ENCODE data around the gene CHID1. TPM values are rescaled to one million over a fixed set of nuclear protein-coding genes. Genes with fewer than 3 reads are reported as not detected.

Gene CHID1
- total RNA-seq, 4 donors from 2014 or later: 75.0 to 144 (median 93.8) TPM

DNA sequence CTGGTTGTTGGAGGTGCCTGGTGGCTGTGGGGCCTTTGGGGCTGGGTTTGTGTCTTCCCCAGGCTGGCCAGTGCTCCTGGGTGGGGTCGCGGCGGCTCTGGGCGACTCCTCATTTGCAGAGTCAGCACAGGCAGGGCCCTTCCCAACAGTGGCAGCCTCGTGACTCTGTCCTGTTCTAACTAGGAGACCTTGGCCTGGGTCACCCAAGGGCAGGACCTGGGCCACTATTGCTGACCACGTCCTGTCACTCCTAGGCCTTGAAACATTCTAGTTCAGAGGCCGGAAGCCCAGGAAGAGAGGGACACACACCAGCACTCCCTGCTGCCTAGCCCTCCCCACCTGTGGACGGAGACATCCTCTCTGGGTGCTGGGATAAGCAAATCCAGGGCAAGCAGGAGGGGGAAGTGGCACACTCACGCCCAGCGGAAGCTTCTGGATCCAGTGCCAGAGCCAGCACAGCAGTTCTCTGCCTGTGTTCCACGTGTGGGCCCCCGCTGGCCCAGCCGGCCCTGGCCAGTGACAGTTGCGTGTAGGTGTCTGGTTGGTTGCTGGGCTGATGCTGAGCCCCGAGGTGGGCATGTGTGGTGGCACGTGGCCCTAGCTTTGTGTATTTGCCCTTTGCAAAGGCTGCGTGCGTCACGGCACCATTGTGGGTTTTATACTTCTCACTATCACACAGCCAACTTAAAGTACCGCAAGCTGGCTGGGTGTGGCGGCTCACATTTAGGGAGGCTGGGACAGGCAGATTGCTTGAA is 4.3 kb upstream of the CHID1 start:
- WGBS, 2 donors: 73 to 82% methylated on average over 14 to 16 of the region's 21 CpGs
- no peaks in the 10 kb centered on the region for H3K27me3 ChIP-seq
- H3K36me3 ChIP-seq: no peaks in the 10 kb centered on the region
- H3K4me1 ChIP-seq: peaks cover 8 to 13% of the 10 kb centered on the region in 2 donors
- peak overlapping the region in 1 of 3 donors; percentile 38 for H3K27ac ChIP-seq
- no peaks in the 10 kb centered on the region for H3K9me3 ChIP-seq
- intact Hi-C loops (cut with DNase I): loop anchor here (10.0 kb wide), 1 partner anchor 90 kb away; the partner anchor contains the start of gene CRACR2B
- peak; percentile 35 to 40 for DNase-seq
- no peak overlapping the region for H3K4me3 ChIP-seq (replicated peaks in 1 of 3)
- no peak for TF ChIP-seq POLR2A (IDR thresholded peaks at IDR 0.05)
- TF ChIP-seq, protein P1, sequence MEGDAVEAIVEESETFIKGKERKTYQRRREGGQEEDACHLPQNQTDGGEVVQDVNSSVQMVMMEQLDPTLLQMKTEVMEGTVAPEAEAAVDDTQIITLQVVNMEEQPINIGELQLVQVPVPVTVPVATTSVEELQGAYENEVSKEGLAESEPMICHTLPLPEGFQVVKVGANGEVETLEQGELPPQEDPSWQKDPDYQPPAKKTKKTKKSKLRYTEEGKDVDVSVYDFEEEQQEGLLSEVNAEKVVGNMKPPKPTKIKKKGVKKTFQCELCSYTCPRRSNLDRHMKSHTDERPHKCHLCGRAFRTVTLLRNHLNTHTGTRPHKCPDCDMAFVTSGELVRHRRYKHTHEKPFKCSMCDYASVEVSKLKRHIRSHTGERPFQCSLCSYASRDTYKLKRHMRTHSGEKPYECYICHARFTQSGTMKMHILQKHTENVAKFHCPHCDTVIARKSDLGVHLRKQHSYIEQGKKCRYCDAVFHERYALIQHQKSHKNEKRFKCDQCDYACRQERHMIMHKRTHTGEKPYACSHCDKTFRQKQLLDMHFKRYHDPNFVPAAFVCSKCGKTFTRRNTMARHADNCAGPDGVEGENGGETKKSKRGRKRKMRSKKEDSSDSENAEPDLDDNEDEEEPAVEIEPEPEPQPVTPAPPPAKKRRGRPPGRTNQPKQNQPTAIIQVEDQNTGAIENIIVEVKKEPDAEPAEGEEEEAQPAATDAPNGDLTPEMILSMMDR (IDR thresholded peaks at IDR 0.05): no peak

DNA sequence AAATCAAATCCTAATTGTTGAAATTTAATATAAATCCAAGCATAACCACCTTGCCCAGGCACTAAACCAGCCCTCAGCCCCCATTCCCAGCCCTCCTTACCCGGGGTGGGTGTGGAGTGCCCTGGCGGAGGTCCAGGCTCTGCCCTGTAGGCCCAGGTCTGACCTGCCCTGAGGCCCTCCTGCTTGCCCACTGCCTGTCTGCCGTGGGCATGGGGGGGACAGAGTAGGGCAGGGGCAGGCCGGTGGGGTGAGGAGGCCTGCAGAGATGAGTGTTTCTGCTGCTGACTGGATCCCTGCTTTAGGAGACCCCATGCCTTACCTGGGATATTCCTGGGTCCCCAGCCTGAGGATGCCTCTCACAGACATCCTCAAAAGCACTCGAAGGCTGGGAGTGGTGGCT is 3.6 kb upstream of the CHID1 start:
- no peaks in the 10 kb centered on the region for H3K27me3 ChIP-seq
- H3K9me3 ChIP-seq: no peaks in the 10 kb centered on the region
- DNase-seq: no peak
- no peak overlapping the region for H3K4me3 ChIP-seq (replicated peaks in 1 of 3)
- intact Hi-C loops (cut with DNase I): loop anchor here (10.0 kb wide), 1 partner anchor 89 kb away; the partner anchor contains the start of gene CRACR2B
- TF ChIP-seq, protein P1 (IDR thresholded peaks at IDR 0.05): no peak
- no peak for TF ChIP-seq POLR2A (IDR thresholded peaks at IDR 0.05)
- peak overlapping the region in 1 of 3 donors; percentile 38 for H3K27ac ChIP-seq
- peaks cover 13 to 19% of the 10 kb centered on the region in 2 donors for H3K4me1 ChIP-seq
- WGBS, 2 donors: 66 to 69% methylated on average over 4 of the region's 5 CpGs
- H3K36me3 ChIP-seq: no peaks in the 10 kb centered on the region

DNA sequence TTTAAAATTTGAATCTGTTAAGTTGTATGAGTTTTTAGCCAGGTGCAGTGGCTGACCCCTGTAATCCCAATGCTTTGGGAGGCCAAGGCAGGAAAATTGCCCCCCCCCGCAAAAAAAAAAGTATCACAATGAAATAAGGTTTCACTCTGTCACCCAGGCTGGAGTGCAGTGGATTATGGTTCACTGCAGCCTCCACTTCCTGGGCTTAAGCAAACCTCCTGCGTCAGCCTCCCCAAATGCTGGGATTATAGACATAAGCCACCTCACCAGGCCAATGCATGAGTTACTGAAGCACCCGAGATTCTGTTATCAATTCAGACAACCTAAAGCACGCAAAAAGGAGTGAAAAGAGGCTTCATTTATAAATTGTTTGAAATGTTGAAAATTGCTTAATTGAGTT is 2.4 kb upstream of the CHID1 start:
- Histone ChIP-seq H3K4me1 (peaks cover 13 to 16% of the 10 kb centered on the region in 2 donors), H3K27me3 (no peaks in the 10 kb centered on the region), H3K36me3 (no peaks in the 10 kb centered on the region), H3K9me3 (no peaks in the 10 kb centered on the region), H3K4me3 (replicated peaks in 1 of 3) (no peak overlapping the region), H3K27ac (no peak overlapping the region)
- intact Hi-C loops (cut with DNase I): loop anchor here (10.0 kb wide), 1 partner anchor 88 kb away; the partner anchor contains the start of gene CRACR2B
- no peak for DNase-seq
- WGBS, 2 donors: 88 to 89% methylated on average over 4 of the region's 4 CpGs
- no peak for TF ChIP-seq POLR2A (IDR thresholded peaks at IDR 0.05)
- TF ChIP-seq, protein P1 (IDR thresholded peaks at IDR 0.05): no peak

DNA sequence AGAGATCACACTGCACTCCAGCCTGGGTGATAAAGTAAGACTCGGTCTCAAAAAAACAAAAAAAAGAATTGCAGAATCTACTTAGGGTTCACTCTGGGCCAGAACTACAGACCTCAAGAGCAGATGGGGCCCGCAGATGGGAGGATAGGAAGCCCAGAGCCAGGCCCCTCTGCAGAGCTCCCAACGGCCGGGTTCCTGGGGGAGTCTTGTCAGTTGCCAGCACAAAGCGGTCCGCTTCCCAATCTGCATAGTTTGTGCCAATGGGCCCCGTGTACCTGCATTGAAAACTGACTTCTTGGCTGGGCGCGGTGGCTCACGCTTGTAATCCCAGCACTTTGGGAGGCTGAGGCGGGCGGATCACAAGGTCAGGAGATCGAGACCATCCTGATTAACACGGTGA is 1.7 kb upstream of the CHID1 start:
- TF ChIP-seq POLR2A (IDR thresholded peaks at IDR 0.05): no peak
- TF ChIP-seq, protein P1 (IDR thresholded peaks at IDR 0.05): no peak
- no peak overlapping the region for H3K4me3 ChIP-seq (replicated peaks in 1 of 3)
- no peaks in the 10 kb centered on the region for H3K36me3 ChIP-seq
- whole genome bisulfite sequencing, 2 donors: 96 to 97% methylated on average over 13 to 14 of the region's 14 CpGs
- H3K27ac ChIP-seq: no peak overlapping the region
- no peaks in the 10 kb centered on the region for H3K9me3 ChIP-seq
- no peaks in the 10 kb centered on the region for H3K27me3 ChIP-seq
- intact Hi-C loops (cut with DNase I): loop anchor here (10.0 kb wide), 1 partner anchor 87 kb away; the partner anchor contains the start of gene CRACR2B
- peaks cover 13 to 16% of the 10 kb centered on the region in 2 donors for H3K4me1 ChIP-seq
- DNase-seq: no peak

DNA sequence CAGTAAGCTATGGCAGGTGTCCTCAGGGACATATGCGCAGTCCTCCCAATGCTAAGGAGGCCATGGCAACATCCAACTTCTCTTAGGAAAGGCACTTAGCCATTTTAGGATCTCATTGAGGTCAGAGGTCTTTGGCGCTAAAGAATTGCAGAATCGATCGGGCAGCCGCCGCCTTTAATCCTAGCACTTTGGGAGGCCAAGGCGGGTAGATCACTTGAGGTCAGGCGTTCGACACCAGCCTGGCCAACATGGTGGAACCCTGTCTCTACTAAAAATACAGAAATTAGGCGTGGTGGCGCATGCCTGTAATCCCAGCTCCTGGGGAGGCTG is 1.2 kb upstream of the CHID1 start:
- intact Hi-C loops (cut with DNase I): loop anchor here (10.0 kb wide), 1 partner anchor 87 kb away; the partner anchor contains the start of gene CRACR2B
- TF ChIP-seq POLR2A (IDR thresholded peaks at IDR 0.05): no peak
- TF ChIP-seq, protein P1 (IDR thresholded peaks at IDR 0.05): no peak
- no peak for DNase-seq
- H3K4me1 ChIP-seq: peaks cover 13 to 16% of the 10 kb centered on the region in 2 donors
- no peak overlapping the region for H3K27ac ChIP-seq
- no peak overlapping the region for H3K4me3 ChIP-seq (replicated peaks in 1 of 3)
- WGBS, 2 donors: 94 to 98% methylated on average over 11 of the region's 11 CpGs
- H3K9me3 ChIP-seq: no peaks in the 10 kb centered on the region
- H3K36me3 ChIP-seq: no peaks in the 10 kb centered on the region
- H3K27me3 ChIP-seq: no peaks in the 10 kb centered on the region
